ENCODE data around the gene COPG1. TPM values are rescaled to one million over a fixed set of nuclear protein-coding genes. Genes with fewer than 3 reads are reported as not detected.

The COPG1 gene
- polyA plus RNA-seq, 1 of the 3 experiments (the other 2 are of a cell fraction) = 114 TPM

DNA sequence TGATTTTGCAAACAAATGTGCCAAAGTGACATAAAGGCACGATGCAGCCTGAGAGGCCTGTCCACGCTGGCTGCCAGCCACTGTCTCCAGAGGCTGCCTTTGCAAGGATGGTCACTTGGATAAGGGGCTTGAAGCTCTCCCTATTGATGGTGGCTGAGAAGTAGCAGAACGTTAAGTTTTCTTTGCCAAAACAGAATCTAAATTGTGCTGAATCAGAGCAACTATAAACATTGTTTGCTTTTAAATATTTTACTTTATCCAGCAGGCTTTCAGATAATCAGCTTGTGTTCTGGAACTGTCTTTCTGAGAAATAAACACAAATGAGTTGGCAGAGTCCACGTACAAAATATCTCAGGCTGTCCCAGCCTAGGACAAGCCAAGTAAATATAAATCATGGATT is 41.9 kb upstream of the COPG1 start:
- no peak overlapping the region for H3K4me3 ChIP-seq (ENCODE audit: low read depth in 2 of 2, low read length in 1 of 2)
- H3F3A ChIP-seq (replicated peaks; ENCODE audit: insufficient read depth) = peaks cover 11% of the 10 kb centered on the region
- H4K20me1 ChIP-seq (ENCODE audit: insufficient read depth) = no peaks in the 10 kb centered on the region
- no peaks in the 10 kb centered on the region for H3K36me3 ChIP-seq (replicated peaks in 1 of 2; ENCODE audit: control insufficient read depth in 1 of 2, insufficient read depth in 2 of 2, low read length in 1 of 2)
- H2AFZ ChIP-seq (ENCODE audit: low read depth) = no peak overlapping the region
- no peaks in the 10 kb centered on the region for H3K27me3 ChIP-seq (ENCODE audit: insufficient read depth)
- no peak for DNase-seq
- no peak overlapping the region for H3K9ac ChIP-seq
- POLR2A ChIA-PET = no interaction called here
- CTCF ChIA-PET = no interaction called here
- peaks cover 4 to 6% of the 10 kb centered on the region in 2 experiments; a peak in 2 of 4 replicates for H3K4me1 ChIP-seq (ENCODE audit: control insufficient read depth in 1 of 2, insufficient read depth in 2 of 2, low read depth in 1 of 2, low read length in 1 of 2)
- no peaks in the 10 kb centered on the region for H3K79me2 ChIP-seq (ENCODE audit: insufficient read depth)
- no peaks in the 10 kb centered on the region for H3K9me3 ChIP-seq
- H3K4me2 ChIP-seq = no peak overlapping the region
- no peaks in the 10 kb centered on the region for H3K9me2 ChIP-seq
- WGBS (ENCODE audit: low lambda C conversion rate) = 85% methylated on average over 4 of the region's 4 CpGs
- no peak overlapping the region for H3K27ac ChIP-seq (ENCODE audit: low read depth in 2 of 2, low read length in 1 of 2)
- TF ChIP-seq, protein P1, sequence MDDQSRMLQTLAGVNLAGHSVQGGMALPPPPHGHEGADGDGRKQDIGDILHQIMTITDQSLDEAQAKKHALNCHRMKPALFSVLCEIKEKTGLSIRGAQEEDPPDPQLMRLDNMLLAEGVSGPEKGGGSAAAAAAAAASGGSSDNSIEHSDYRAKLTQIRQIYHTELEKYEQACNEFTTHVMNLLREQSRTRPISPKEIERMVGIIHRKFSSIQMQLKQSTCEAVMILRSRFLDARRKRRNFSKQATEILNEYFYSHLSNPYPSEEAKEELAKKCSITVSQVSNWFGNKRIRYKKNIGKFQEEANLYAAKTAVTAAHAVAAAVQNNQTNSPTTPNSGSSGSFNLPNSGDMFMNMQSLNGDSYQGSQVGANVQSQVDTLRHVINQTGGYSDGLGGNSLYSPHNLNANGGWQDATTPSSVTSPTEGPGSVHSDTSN (IDR thresholded peaks at IDR 0.05) = no peak
- TF ChIP-seq ELF1 (IDR thresholded peaks at IDR 0.05) = no peak
- TF ChIP-seq, protein P2, sequence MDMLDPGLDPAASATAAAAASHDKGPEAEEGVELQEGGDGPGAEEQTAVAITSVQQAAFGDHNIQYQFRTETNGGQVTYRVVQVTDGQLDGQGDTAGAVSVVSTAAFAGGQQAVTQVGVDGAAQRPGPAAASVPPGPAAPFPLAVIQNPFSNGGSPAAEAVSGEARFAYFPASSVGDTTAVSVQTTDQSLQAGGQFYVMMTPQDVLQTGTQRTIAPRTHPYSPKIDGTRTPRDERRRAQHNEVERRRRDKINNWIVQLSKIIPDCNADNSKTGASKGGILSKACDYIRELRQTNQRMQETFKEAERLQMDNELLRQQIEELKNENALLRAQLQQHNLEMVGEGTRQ (IDR thresholded peaks at IDR 0.05; ENCODE audit: borderline replicate concordance, low read depth, low read length) = no peak
- no peak for TF ChIP-seq NFIC (IDR thresholded peaks at IDR 0.05; ENCODE audit: borderline replicate concordance)
- TF ChIP-seq, protein P3, sequence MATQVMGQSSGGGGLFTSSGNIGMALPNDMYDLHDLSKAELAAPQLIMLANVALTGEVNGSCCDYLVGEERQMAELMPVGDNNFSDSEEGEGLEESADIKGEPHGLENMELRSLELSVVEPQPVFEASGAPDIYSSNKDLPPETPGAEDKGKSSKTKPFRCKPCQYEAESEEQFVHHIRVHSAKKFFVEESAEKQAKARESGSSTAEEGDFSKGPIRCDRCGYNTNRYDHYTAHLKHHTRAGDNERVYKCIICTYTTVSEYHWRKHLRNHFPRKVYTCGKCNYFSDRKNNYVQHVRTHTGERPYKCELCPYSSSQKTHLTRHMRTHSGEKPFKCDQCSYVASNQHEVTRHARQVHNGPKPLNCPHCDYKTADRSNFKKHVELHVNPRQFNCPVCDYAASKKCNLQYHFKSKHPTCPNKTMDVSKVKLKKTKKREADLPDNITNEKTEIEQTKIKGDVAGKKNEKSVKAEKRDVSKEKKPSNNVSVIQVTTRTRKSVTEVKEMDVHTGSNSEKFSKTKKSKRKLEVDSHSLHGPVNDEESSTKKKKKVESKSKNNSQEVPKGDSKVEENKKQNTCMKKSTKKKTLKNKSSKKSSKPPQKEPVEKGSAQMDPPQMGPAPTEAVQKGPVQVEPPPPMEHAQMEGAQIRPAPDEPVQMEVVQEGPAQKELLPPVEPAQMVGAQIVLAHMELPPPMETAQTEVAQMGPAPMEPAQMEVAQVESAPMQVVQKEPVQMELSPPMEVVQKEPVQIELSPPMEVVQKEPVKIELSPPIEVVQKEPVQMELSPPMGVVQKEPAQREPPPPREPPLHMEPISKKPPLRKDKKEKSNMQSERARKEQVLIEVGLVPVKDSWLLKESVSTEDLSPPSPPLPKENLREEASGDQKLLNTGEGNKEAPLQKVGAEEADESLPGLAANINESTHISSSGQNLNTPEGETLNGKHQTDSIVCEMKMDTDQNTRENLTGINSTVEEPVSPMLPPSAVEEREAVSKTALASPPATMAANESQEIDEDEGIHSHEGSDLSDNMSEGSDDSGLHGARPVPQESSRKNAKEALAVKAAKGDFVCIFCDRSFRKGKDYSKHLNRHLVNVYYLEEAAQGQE (IDR thresholded peaks at IDR 0.05; ENCODE audit: low read depth, low read length) = no peak
- no peak for TF ChIP-seq TEAD4 (IDR thresholded peaks at IDR 0.05; ENCODE audit: borderline replicate concordance, insufficient read depth)
- TF ChIP-seq EP300 (IDR thresholded peaks at IDR 0.05; ENCODE audit: borderline replicate concordance in 1 of 2, low read depth in 1 of 2, low read length in 1 of 2) = no peak
- TF ChIP-seq, protein P4, sequence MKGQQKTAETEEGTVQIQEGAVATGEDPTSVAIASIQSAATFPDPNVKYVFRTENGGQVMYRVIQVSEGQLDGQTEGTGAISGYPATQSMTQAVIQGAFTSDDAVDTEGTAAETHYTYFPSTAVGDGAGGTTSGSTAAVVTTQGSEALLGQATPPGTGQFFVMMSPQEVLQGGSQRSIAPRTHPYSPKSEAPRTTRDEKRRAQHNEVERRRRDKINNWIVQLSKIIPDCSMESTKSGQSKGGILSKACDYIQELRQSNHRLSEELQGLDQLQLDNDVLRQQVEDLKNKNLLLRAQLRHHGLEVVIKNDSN (IDR thresholded peaks at IDR 0.05; ENCODE audit: borderline replicate concordance, low read depth) = no peak
- no peak for TF ChIP-seq RFX5 (IDR thresholded peaks at IDR 0.05; ENCODE audit: low read length)
- TF ChIP-seq FOXM1 (IDR thresholded peaks at IDR 0.05; ENCODE audit: low read depth) = no peak
- no peak for TF ChIP-seq SMC3 (IDR thresholded peaks at IDR 0.05; ENCODE audit: low read depth, low read length)
- no peak for TF ChIP-seq MXI1 (IDR thresholded peaks at IDR 0.05; ENCODE audit: low read depth, low read length)
- no peak for TF ChIP-seq MEF2A (IDR thresholded peaks at IDR 0.05; ENCODE audit: borderline replicate concordance, low read depth)
- TF ChIP-seq GATA2 (CRISPR knock-in tag; IDR thresholded peaks at IDR 0.05) = no peak
- no peak for TF ChIP-seq CHD2 (IDR thresholded peaks at IDR 0.05; ENCODE audit: low read length, partially characterized antibody)
